GM23338 (cell line): Measurements from ENCODE around the gene ZNF335.

Experiments used
- EZH2 ChIP-seq: fragments of 200-600 bp; sonication (generic); IDR thresholded peaks from one replicate; pipeline ENCODE4 v1.8.0; 2017; ENCODE audit warnings: antibody characterized with exemption, mild to moderate bottlenecking, low read depth; ENCODE audit not compliant: unreplicated experiment
- TF ChIP-seq, protein P1 (sequence below), 2 experiments: fragments of 200-600 bp in 1 of 2; sonication (generic) in 1 of 2; conservative IDR thresholded peaks; 2 replicates each; pipeline versions ENCODE4 v1.5.1 to v1.6.1; 2016 to 2017; ENCODE audit warnings: antibody characterized with exemption in 2 of 2, low read depth in 2 of 2, mild to moderate bottlenecking in 2 of 2, moderate library complexity in 1 of 2

DNA sequence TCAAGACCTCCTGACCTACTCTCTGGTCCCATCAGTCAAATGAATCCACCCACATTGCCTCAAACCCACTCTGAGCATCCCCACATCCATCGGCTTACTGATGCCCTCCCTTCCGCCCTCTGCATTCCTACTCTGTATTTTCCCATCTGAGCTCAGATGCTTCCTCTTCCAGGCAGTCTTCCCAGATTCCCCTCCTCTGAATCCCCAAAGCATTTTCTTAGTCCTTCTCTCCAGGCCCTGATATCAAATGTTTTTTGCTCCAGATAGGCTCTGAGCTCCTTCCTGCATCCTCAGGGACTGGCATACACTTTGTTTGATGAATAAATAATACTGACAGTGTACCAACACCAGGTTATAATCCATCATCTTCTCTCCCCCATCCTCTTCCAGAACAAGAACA is 63.9 kb downstream of the ZNF335 start:
- TF ChIP-seq, protein P1, sequence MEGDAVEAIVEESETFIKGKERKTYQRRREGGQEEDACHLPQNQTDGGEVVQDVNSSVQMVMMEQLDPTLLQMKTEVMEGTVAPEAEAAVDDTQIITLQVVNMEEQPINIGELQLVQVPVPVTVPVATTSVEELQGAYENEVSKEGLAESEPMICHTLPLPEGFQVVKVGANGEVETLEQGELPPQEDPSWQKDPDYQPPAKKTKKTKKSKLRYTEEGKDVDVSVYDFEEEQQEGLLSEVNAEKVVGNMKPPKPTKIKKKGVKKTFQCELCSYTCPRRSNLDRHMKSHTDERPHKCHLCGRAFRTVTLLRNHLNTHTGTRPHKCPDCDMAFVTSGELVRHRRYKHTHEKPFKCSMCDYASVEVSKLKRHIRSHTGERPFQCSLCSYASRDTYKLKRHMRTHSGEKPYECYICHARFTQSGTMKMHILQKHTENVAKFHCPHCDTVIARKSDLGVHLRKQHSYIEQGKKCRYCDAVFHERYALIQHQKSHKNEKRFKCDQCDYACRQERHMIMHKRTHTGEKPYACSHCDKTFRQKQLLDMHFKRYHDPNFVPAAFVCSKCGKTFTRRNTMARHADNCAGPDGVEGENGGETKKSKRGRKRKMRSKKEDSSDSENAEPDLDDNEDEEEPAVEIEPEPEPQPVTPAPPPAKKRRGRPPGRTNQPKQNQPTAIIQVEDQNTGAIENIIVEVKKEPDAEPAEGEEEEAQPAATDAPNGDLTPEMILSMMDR (conservative IDR thresholded peaks at IDR 0.05; ENCODE audit: low read depth in 2 of 2) = no peak
- TF ChIP-seq EZH2 = no peak
